ENCODE results near the gene TFEB.

DNA sequence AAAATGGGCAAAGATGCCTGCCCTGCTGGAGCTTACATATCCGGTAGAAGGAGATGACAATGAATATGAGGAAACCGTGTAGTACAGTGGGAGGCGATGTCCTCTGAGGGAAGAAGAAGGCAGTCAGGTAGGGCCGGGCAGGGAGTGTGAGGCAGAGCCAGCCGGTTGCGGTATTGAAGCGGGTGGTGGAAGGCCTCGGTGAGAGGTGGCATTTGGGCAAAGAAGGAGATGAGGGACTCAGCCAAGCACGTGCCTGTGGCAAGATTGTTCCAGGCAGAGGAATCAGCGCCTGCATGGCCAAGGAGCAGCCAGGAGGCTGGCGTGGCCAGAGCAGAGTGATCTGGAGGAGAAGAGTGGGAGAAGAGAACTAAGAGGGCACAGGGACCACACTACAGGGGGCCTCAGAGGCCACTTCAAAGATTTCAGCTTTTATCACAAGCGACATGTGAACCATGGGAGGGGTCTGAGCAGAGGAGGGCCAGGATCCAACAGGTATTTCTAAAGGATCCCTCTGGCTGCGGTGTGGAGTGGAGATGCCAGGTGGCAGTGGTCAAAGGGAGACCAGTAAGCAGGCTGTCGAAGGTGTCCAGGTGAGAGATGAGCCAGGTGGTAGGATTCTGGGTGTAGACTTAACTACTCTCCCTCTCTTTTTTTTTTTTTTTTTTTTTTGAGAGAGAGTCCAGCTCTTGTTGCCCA is 83.3 kb downstream of the TFEB start:
- TF ChIP-seq POLR2A (IDR thresholded peaks at IDR 0.05; ENCODE audit: low read depth, low read length) (no peak), POLR2AphosphoS5 (IDR thresholded peaks at IDR 0.05; ENCODE audit: insufficient read depth, low read depth, low read length) (no peak), FOS (IDR thresholded peaks at IDR 0.05; ENCODE audit: borderline replicate concordance, insufficient read depth, low read length) (no peak), JUN (IDR thresholded peaks at IDR 0.05; ENCODE audit: borderline replicate concordance, insufficient read depth, insufficient read length, low read depth) (no peak), EZH2 (IDR thresholded peaks at IDR 0.05; ENCODE audit: borderline replicate concordance, low read depth, low read length, severe bottlenecking) (no peak), GATA2 (IDR thresholded peaks at IDR 0.05; ENCODE audit: insufficient read depth, insufficient read length, low read depth, low read length) (no peak)
- TF ChIP-seq, protein P1, sequence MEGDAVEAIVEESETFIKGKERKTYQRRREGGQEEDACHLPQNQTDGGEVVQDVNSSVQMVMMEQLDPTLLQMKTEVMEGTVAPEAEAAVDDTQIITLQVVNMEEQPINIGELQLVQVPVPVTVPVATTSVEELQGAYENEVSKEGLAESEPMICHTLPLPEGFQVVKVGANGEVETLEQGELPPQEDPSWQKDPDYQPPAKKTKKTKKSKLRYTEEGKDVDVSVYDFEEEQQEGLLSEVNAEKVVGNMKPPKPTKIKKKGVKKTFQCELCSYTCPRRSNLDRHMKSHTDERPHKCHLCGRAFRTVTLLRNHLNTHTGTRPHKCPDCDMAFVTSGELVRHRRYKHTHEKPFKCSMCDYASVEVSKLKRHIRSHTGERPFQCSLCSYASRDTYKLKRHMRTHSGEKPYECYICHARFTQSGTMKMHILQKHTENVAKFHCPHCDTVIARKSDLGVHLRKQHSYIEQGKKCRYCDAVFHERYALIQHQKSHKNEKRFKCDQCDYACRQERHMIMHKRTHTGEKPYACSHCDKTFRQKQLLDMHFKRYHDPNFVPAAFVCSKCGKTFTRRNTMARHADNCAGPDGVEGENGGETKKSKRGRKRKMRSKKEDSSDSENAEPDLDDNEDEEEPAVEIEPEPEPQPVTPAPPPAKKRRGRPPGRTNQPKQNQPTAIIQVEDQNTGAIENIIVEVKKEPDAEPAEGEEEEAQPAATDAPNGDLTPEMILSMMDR (IDR thresholded peaks at IDR 0.05; ENCODE audit: extremely low read depth in 1 of 2, insufficient read depth in 1 of 2, low read depth in 1 of 2, low read length in 2 of 2), result no peak
- TF ChIP-seq, protein P2, sequence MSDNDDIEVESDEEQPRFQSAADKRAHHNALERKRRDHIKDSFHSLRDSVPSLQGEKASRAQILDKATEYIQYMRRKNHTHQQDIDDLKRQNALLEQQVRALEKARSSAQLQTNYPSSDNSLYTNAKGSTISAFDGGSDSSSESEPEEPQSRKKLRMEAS (IDR thresholded peaks at IDR 0.05; ENCODE audit: insufficient read depth, insufficient read length), result no peak

Measured in endothelial cell of umbilical vein (primary cell).